GM18505 (cell line): ENCODE data around the gene WDR47.
A peak's percentile ranks its signal among the peaks of the same experiment; 100 is the strongest.
"Not testable (repeated sequence)": the region's sequence is repeated elsewhere in the genome, so short reads cannot be mapped to it uniquely, and the experiment has no call there.

Source experiments
- ATAC-seq: cut with Tn5 transposase; IDR thresholded peaks from one replicate; pipeline ENCODE4 v1.9.1; 2021; ENCODE audit not compliant: unreplicated experiment
- POLR2A ChIP-seq: IDR thresholded peaks from 4 replicates; pipeline ENCODE4 v1.6.1; 2011; ENCODE audit warnings: borderline replicate concordance; ENCODE audit not compliant: insufficient read depth, insufficient read length; ENCODE audit errors: extremely low read depth

Gene WDR47

GRCh38 chr1:109075531-109076490, 33.9 kb upstream of the WDR47 start, which contains the start of gene TAF13:
Gene TAF13, minus strand, starts transcription at chr1:109076003. Its CDS starts 56 bp downstream, at chr1:109075947.
- ATAC-seq: peak; percentile 99
- TF ChIP-seq POLR2A: peak; percentile 96

DNA sequence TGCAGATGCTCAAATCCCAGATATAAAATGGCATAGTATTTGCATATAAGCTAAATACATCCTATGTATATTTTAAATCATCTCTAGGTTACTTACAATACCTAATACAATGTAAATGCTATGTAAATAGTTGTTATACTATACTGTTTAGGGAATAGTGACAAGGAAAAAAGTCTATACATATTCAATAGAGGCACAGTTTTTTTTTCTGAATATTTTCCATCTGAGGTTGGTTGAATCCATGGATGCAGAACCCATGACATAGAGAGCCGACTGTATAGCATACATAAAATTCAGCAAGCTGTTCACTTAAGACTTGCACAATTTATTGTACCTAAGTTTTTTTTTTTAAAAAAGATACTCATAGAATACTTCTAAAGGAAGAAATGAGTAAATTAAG, 27.4 kb upstream of the WDR47 start:
- TF ChIP-seq POLR2A: no peak
- ATAC-seq: no peak

DNA sequence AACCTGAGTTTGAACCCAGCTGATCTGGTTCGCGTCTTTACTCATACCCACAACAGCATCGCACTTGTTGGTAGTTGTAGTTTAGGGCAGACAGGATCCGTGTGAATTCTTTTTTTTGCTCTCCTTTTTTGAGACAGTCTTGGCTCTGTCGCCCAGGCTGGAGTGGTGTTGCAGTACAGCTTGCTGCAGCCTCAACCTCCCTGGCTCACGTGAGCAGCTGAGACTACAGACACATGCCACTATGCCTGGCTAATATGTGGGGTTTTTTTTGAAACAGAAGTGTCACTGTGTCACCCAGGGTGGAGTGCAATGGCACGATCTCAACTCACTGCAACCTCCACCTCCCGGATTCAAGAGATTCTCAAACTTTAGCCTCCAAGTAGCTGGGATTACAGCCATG, 26.0 kb upstream of the WDR47 start:
- no peak for ATAC-seq
- no peak for TF ChIP-seq POLR2A

DNA sequence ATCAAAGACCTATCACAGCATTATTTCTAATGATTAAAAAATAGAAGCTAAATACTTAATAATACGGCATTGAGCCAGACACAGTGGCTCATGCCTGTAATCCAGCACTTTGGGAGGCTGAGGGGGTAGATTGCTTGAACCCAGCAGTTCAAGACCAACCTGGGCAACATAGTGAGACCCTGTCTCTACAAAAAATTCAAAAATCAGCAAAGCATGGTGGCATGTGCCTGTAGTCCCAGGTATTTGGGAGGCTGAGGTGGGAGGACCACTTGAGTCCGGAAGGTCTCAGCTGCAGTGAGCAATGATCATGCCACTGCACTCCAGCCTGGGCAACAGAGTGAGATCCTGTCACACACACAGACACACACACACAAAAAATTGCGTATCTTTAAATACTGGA, 23.2 kb upstream of the WDR47 start:
- ATAC-seq: no peak
- TF ChIP-seq POLR2A: no peak

- TF ChIP-seq POLR2A: no peak
- ATAC-seq: no peak
These were observed 19.3 kb upstream of the WDR47 start for GRCh38 chr1:109061183-109061582.

- no peak for TF ChIP-seq POLR2A
- no peak for ATAC-seq
These were observed 18.8 kb upstream of the WDR47 start for GRCh38 chr1:109060707-109061106.

DNA sequence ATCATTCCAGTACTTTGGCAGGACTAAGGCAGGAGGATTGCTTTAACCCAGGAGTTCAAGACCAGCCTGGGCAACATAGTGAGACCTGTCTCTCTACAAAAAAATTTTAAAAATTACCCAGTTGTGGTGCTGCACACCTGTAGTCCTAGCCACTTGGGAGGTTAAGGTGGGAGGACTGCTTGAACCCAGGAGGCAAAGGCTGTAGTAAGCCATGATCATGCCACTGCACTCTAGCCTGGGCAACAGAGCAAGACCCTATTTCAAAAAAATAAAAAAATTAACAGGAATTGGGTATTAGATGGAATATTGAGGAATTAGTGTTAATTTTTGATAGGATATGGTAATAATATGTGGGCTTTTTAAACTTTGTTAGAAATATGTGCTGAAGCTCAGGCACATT, 17.1 kb upstream of the WDR47 start:
- no peak for ATAC-seq
- no peak for TF ChIP-seq POLR2A

- no peak for TF ChIP-seq POLR2A
These were observed 14.2 kb upstream of the WDR47 start for GRCh38 chr1:109056064-109056463.

DNA sequence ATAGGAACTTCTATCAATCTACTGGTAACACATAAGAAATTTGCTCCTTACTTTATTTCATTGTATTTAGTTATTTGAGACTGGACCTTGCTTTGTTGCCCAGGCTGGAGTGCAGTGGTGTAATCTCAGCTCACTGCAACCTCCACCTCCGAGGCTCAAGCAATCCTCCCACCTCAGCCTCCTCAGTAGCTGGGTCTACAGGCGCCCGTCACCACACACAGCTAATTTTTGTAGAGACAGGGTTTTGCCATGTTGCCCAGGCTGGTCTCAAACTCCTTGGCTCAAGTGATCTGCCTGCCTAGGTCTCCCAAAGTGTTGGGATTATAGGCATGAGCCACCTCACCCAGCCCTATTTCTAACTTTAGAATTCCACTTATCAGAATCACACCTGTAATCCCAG, 10.2 kb upstream of the WDR47 start:
- ATAC-seq: not testable (repeated sequence)

More at GRCh38 chr1:109056064-109056463, 14.2 kb upstream of the WDR47 start:
- ATAC-seq: no peak

GRCh38 chr1:109050228-109050995, 8.5 kb upstream of the WDR47 start:
- TF ChIP-seq POLR2A: no peak
- no peak for ATAC-seq

GRCh38 chr1:109048335-109048734, 6.4 kb upstream of the WDR47 start:
- ATAC-seq: no peak
- no peak for TF ChIP-seq POLR2A

DNA sequence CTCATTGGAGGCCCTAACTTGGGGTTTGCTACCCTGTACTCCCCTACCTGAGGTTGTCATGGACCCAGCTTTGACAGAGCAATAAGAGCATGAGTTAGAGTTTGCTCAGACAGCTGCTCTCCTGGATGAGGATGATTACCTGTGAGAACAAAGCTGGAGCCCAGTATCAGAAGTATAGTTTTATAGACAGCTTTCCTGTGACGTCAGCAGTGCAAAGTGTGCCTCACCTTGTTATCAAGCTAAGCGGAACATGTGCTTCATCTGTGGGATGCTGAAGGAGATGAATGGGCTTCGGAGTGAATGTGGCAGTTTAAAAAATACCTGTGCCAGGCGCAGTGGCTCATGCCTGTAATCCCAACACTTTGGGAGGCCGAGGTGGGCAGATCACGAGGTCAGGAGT, 5.4 kb upstream of the WDR47 start:
- no peak for ATAC-seq
- no peak for TF ChIP-seq POLR2A

GRCh38 chr1:109046671-109047070, 4.8 kb upstream of the WDR47 start:
- ATAC-seq: no peak
- TF ChIP-seq POLR2A: no peak

- TF ChIP-seq POLR2A: no peak
- no peak for ATAC-seq
These were observed 3.7 kb upstream of the WDR47 start for GRCh38 chr1:109045595-109045994.
